DND-41 (cell line): ENCODE measurements around the gene LYPLA2.
"Not testable (repeated sequence)": the region's sequence is repeated elsewhere in the genome, so short reads cannot be mapped to it uniquely, and the experiment has no call there.

ENCODE experiments used
- ATAC-seq: fragments of 200-7000 bp; cut with Tn5 transposase; 3 replicates; pipeline ENCODE4 v1.9.1; 2021; ENCODE audit warnings: low read depth; ENCODE audit not compliant: insufficient read depth
- DNase-seq: peaks from one replicate; pipeline ENCODE4 v3.0.0-alpha.2; 2020
- H2AFZ ChIP-seq: 2 replicates; pipeline ENCODE4 v1.6.0; 2012; ENCODE audit warnings: low read depth, low read length
- H3K27ac ChIP-seq: 2 replicates; pipeline ENCODE4 v1.5.1; 2012; ENCODE audit warnings: low read length, inconsistent platforms
- H3K27me3 ChIP-seq: fragments of 200-600 bp; sonication (generic); 2 replicates; pipeline ENCODE4 v1.6.0; 2012; ENCODE audit warnings: low read length, mild to moderate bottlenecking, inconsistent platforms; ENCODE audit not compliant: insufficient read depth, poor library complexity
- H3K36me3 ChIP-seq: 2 replicates; pipeline ENCODE4 v1.5.1; 2012; ENCODE audit warnings: low read length, inconsistent platforms; ENCODE audit not compliant: insufficient read depth
- H3K4me1 ChIP-seq: 2 replicates; pipeline ENCODE4 v1.5.1; 2012; ENCODE audit warnings: mild to moderate bottlenecking, low read length; ENCODE audit not compliant: insufficient read depth
- H3K4me2 ChIP-seq: 2 replicates; pipeline ENCODE4 v1.6.0; 2012; ENCODE audit warnings: mild to moderate bottlenecking, moderate library complexity, low read length, inconsistent platforms; ENCODE audit not compliant: insufficient read depth
- H3K4me3 ChIP-seq, 2 experiments: fragments of 200-600 bp in 1 of 2; shearing (Covaris generic) in 1 of 2; 2 replicates each; pipeline ENCODE4 v1.5.1; 2012 to 2016; ENCODE audit warnings: inconsistent platforms in 2 of 2, low read length in 2 of 2, mild to moderate bottlenecking in 2 of 2, low read depth in 1 of 2, moderate library complexity in 1 of 2
- H3K79me2 ChIP-seq: 2 replicates; pipeline ENCODE4 v1.6.0; 2012; ENCODE audit warnings: low read length, inconsistent platforms; ENCODE audit not compliant: insufficient read depth
- H3K9ac ChIP-seq: 2 replicates; pipeline ENCODE4 v1.6.0; 2012; ENCODE audit warnings: low read depth, mild to moderate bottlenecking, inconsistent platforms, low read length, moderate library complexity
- H3K9me3 ChIP-seq: 2 replicates; pipeline ENCODE4 v1.5.1; 2012; ENCODE audit warnings: low read length, moderate library complexity, mild to moderate bottlenecking, inconsistent platforms; ENCODE audit not compliant: insufficient read depth, severe bottlenecking
- H4K20me1 ChIP-seq: 2 replicates; pipeline ENCODE4 v1.6.0; 2012; ENCODE audit warnings: low read length; ENCODE audit not compliant: insufficient read depth
- CTCF ChIP-seq: IDR thresholded peaks from 2 replicates; pipeline ENCODE4 v1.5.1; 2012; ENCODE audit warnings: borderline replicate concordance, low read length, moderate library complexity, mild to moderate bottlenecking; ENCODE audit not compliant: poor library complexity, severe bottlenecking; ENCODE audit errors: extremely low read depth
- EZH2 ChIP-seq: IDR thresholded peaks from 3 replicates; pipeline ENCODE4 v1.6.1; 2012; ENCODE audit warnings: borderline replicate concordance, low read depth, mild to moderate bottlenecking, moderate library complexity, low read length, inconsistent platforms; ENCODE audit not compliant: severe bottlenecking

The LYPLA2 gene

DNA sequence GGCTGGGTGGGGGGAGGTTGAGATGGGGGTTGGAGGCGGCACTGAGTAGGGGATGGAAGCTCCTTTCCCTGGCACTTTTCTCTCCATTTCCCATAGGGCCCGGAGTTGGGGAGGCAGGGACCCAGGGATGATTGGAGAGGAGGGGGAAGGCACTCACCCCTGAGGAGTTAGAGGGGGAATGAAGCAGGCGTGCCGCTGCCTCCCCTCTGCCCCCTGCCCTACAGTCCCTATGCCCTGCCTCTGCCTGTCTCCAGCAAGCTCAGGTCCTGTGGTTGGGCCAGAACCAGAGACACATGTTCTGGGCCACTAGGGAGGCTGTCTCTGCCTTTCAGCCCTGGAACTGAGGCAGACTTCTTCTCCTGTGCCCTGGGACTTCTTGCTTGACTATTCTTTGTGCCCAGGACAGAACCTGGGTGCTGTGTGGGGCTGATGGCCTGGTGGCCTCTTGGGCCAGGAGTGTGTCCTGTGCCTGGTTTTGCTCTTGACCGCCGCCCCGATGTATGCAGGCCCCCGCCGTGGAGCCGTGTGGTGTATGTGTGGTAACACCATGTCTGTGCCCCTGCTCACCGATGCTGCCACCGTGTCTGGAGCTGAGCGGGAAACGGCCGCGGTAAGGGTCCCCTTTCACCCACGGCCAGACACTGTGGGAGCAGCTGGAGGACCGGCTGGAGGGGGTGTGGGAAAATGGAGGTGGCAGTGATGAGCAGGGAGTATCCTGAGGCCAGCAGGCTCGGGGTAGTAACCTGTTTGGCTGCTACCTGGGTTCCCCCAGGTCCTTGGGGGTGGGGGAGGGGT, 1.4 kb downstream of the LYPLA2 start:
- H3K27me3 ChIP-seq: no peaks in the 10 kb centered on the region
- TF ChIP-seq EZH2: no peak
- no peak for TF ChIP-seq CTCF
- H3K9ac ChIP-seq: peak overlapping the region; percentile 84
- no peaks in the 10 kb centered on the region for H3K9me3 ChIP-seq
- peak overlapping the region; percentile 91 for H3K4me2 ChIP-seq
- DNase-seq (no peak), ATAC-seq (no peak)
- peak overlapping the region; percentile 84 to 97; a peak in 3 of 4 replicates for H3K4me3 ChIP-seq
- H3K36me3 ChIP-seq: peaks cover 47% of the 10 kb centered on the region
- H2AFZ ChIP-seq: no peak overlapping the region
- peaks cover 30% of the 10 kb centered on the region for H3K4me1 ChIP-seq
- peaks cover 34% of the 10 kb centered on the region for H3K79me2 ChIP-seq
- peak overlapping the region; percentile 1; the same call in 1 of the 2 replicates for H3K27ac ChIP-seq
- H4K20me1 ChIP-seq: peaks cover 15% of the 10 kb centered on the region; the same call in 1 of the 2 replicates

- Histone ChIP-seq H3K36me3 (peaks cover 46% of the 10 kb centered on the region), H2AFZ (no peak overlapping the region), H3K4me1 (peaks cover 30% of the 10 kb centered on the region), H3K79me2 (peaks cover 34% of the 10 kb centered on the region), H3K27ac (no peak overlapping the region), H3K27me3 (no peaks in the 10 kb centered on the region), H3K4me3 (no peak overlapping the region), H3K9ac (0 out of 2 replicates have a peak overlapping the region, but pooled peaks have one; percentile 84), H3K4me2 (peak overlapping the region; percentile 91; the same call in 1 of the 2 replicates), H3K9me3 (no peaks in the 10 kb centered on the region), H4K20me1 (peaks cover 15% of the 10 kb centered on the region; the same call in 1 of the 2 replicates)
- TF ChIP-seq EZH2 (no peak), CTCF (no peak)
- ATAC-seq: no peak
- DNase-seq: peak; percentile 30
Measured at GRCh38 chr1:23793018-23793781, 2.3 kb downstream of the LYPLA2 start.

DNA sequence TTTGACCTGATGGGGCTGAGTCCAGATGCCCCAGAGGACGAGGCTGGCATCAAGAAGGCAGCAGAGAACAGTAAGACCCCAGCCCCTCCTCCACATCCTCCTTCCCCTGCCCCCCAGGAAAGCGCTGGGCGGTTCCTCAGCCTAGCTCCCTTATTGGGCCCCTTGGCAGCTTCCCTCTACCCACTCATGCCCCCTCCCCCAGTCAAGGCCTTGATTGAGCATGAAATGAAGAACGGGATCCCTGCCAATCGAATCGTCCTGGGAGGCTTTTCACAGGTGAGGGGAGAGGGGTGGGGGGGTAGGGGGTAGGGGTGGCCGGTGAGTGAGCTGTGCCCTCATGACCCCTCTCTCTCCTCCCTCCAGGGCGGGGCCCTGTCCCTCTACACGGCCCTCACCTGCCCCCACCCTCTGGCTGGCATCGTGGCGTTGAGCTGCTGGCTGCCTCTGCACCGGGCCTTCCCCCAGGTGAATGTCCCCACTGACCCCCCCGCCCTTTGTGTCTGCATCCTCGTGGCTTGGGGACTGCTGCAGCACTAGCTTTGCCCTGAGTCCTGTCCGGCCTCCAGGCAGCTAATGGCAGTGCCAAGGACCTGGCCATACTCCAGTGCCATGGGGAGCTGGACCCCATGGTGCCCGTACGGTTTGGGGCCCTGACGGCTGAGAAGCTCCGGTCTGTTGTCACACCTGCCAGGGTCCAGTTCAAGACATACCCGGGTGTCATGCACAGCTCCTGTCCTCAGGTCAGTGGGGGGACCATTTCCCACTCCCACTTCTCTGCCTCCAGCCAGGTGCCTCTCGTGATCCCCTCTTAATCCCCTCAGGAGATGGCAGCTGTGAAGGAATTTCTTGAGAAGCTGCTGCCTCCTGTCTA, 3.2 kb downstream of the LYPLA2 start:
- Histone ChIP-seq H3K9ac (no peak overlapping the region), H3K79me2 (peaks cover 34% of the 10 kb centered on the region), H3K4me1 (peaks cover 38% of the 10 kb centered on the region), H3K27me3 (no peaks in the 10 kb centered on the region), H3K4me2 (no peak overlapping the region), H2AFZ (no peak overlapping the region), H3K9me3 (no peaks in the 10 kb centered on the region), H3K36me3 (peaks cover 53% of the 10 kb centered on the region), H3K27ac (no peak overlapping the region), H4K20me1 (peaks cover 15% of the 10 kb centered on the region; the same call in 1 of the 2 replicates), H3K4me3 (no peak overlapping the region)
- TF ChIP-seq EZH2: no peak
- no peak for TF ChIP-seq CTCF
- DNase-seq (no peak), ATAC-seq (no peak)

- Histone ChIP-seq H3K79me2 (peaks cover 37% of the 10 kb centered on the region), H4K20me1 (peaks cover 15% of the 10 kb centered on the region; the same call in 1 of the 2 replicates), H3K36me3 (peaks cover 53% of the 10 kb centered on the region), H3K4me1 (peaks cover 44% of the 10 kb centered on the region)
- DNase-seq, H3K4me2 ChIP-seq, H2AFZ ChIP-seq, ATAC-seq, H3K27me3 ChIP-seq, H3K4me3 ChIP-seq, H3K27ac ChIP-seq, H3K9ac ChIP-seq, H3K9me3 ChIP-seq: not testable (repeated sequence)
Measured at GRCh38 chr1:23794732-23795182, 3.8 kb downstream of the LYPLA2 start.
